ENCODE results near the gene RYR2.

DNA sequence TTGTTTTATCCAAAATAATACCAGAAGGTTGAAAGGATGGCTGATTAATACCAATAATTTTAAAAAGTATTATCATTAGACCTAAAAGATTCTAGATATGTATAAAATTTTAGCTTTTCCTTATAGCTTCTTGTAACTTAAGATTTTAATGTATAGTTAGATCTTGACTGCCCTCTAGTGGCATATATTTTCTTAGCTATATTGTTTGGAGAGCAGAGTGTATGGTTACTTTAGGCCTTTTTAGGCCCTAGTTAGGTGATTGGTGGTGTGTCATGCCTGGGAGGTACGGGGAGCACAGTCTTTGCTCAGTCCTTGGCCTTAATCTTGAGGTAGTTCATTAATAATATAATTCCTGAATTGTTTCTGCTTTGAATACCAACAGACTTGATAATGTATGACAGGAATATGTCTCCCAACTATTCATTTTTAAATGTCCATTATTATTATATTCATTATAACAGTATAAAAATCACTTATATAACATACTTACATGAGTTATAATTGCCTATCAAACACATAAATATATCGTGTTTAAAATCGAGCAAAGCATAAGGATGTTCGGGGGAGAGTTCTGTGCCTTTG lies 520.3 kb downstream of the RYR2 start:
- TF ChIP-seq POLR2A (IDR thresholded peaks at IDR 0.05) = no peak
- TF ChIP-seq, protein P1, sequence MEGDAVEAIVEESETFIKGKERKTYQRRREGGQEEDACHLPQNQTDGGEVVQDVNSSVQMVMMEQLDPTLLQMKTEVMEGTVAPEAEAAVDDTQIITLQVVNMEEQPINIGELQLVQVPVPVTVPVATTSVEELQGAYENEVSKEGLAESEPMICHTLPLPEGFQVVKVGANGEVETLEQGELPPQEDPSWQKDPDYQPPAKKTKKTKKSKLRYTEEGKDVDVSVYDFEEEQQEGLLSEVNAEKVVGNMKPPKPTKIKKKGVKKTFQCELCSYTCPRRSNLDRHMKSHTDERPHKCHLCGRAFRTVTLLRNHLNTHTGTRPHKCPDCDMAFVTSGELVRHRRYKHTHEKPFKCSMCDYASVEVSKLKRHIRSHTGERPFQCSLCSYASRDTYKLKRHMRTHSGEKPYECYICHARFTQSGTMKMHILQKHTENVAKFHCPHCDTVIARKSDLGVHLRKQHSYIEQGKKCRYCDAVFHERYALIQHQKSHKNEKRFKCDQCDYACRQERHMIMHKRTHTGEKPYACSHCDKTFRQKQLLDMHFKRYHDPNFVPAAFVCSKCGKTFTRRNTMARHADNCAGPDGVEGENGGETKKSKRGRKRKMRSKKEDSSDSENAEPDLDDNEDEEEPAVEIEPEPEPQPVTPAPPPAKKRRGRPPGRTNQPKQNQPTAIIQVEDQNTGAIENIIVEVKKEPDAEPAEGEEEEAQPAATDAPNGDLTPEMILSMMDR (IDR thresholded peaks at IDR 0.05) = peak; percentile 45 to 58 (median 50)
